GM10847 (cell line): ENCODE measurements around the gene PITPNC1.

ENCODE experiments used
- POLR2A ChIP-seq: IDR thresholded peaks from 2 replicates; pipeline ENCODE4 v1.6.1; 2011; ENCODE audit not compliant: insufficient read length; ENCODE audit errors: extremely low read depth

Gene PITPNC1

GRCh38 chr17:67558740-67559380, 181.8 kb downstream of the PITPNC1 start:
- no peak for TF ChIP-seq POLR2A

DNA sequence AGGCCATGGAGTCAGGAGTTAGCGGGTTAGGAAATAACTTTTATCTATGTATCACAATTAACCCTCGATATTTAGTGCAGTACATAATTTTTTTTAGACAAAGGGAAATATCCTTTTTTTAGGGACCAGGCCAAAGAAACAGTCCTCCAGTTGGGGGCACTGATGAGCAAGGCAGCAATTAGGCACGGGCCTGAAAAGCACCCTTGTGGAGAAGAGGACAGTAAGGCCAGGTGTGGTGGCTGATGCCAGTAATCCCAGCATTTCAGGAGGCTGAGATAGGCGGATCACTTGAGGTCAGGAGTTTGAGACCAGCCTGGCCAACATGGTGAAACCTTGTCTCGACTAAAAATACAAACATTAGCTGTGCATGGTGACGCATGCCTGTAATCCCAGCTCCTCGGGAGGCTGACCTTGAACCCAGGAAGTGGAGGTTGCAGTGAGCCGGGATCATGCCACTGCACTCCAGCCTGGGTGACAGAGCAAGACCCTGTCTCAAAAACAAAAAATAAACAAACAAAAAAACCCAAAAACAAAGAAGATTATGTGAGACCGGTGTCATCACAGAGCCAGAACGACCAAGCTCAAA, 182.4 kb downstream of the PITPNC1 start:
- TF ChIP-seq POLR2A, result no peak

DNA sequence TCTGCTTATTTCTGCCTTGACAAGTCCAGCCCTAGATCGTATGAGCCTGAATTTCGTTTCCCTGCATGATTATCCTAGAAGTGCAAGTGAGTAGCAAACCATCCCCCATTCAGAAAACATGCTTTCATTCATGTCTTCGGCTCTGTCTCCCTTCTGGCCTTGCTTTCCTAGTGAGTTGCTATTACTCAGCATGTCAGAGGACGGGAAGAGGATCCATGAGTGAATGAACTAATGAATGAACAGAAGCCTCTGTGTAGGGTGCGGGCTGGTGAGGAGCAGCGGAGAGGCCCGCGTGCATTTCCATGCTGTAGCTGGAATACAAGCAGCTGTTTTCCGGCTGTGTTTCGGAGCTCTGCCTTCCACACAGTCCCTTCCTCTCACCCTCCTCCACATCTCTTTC, 184.9 kb downstream of the PITPNC1 start:
- TF ChIP-seq POLR2A, result no peak

DNA sequence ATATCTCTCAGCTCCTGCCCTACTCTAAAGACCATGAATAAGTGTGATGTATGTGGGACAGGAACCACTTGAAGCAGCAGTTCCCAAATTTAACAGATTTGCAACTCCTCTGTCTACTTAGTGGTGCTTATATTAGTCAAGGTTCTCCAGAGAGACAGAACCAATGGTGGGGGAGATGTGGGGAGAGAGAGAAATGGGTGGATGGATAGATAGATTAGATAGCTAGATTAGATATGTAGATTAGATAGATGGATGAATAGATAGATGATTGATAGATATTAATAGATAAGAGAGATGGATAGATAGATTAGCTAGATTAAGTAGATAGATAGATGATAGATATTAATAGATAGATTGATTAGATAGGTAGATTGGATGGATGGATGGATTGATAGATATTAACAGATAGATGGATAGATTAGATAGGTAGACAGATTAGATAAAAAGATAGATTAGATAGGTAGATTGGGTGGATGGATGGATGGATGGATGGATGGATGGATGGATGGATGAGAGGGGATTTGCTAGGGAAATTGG, 186.7 kb downstream of the PITPNC1 start:
- no peak for TF ChIP-seq POLR2A

- TF ChIP-seq POLR2A, result no peak
Measured at GRCh38 chr17:67565068-67565467, 188.0 kb downstream of the PITPNC1 start.

- no peak for TF ChIP-seq POLR2A
Measured at GRCh38 chr17:67566656-67567055, 189.6 kb downstream of the PITPNC1 start.

- TF ChIP-seq POLR2A, result no peak
Measured at GRCh38 chr17:67569015-67569451, 192.0 kb downstream of the PITPNC1 start.

DNA sequence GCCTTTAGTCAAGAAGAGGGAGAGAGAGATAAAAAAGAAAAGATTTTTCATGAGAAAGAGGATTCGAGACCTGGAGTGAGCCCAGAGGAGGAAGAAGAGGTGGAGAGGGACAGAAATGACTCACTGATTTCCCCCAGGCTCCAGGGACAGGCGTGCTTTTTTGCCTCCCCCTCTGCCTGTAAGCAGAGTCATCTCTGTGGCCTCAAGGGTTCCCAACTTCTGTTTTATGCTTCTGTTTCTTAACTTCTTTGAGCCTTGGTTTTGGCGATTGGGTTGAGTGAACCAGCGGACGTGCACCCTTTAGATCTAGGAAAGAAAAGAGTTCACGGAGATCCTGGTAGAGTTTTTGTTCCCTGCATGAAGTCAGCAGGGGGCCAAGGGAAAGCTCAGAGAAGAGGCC, 192.8 kb downstream of the PITPNC1 start:
- TF ChIP-seq POLR2A, result no peak

GRCh38 chr17:67570797-67571196, 193.7 kb downstream of the PITPNC1 start:
- no peak for TF ChIP-seq POLR2A

DNA sequence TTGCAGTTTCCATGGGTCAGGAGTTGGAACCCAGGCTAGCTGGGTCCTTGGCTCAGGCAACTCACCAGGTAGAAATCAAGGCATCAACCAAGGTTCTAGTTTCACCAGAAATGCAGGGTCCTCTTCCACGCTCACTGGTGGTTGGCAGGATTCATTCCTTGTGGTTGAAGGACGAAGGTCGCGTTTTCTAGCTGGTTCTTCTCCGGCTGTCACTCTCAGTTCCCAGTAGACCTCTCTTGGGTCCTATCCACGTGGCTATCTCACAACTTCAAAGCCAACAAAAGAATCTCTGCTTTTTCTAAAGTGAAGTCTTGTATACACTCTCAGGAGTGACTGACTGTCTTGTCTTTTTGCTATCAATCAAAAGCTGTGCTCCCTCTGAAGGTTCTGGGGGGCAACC, 194.4 kb downstream of the PITPNC1 start:
- TF ChIP-seq POLR2A, result no peak

DNA sequence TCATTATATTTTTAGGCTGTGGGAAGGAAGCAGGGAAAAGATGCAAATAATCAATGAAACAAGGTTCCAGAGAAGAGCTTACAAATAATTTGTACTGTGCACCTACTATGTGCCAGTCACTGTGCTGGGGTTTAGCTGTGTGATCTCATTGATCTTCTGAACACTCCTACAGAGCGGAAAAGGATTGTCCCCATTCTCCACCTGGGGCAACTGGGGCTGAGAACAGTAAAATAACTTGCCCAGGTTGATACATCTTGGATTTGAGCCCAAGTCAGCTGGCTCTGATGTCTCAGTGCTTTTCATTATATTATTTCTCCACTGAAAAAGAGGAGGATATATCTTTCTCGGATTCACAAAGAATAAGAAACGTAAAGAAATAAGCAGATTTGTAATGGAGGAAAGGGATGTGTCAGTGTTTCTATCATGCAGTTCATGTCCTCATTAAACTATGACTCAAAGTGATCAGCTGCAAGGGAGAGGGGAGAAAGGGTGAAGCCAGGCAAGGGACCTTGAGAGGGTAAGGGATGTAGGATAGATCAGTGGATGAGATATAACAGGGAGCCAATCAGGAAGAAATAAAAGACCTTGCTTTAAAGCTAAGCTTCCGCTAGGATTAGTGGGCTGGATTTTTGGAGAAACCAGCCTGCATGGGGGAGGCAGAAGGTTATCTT, 197.0 kb downstream of the PITPNC1 start:
- no peak for TF ChIP-seq POLR2A

DNA sequence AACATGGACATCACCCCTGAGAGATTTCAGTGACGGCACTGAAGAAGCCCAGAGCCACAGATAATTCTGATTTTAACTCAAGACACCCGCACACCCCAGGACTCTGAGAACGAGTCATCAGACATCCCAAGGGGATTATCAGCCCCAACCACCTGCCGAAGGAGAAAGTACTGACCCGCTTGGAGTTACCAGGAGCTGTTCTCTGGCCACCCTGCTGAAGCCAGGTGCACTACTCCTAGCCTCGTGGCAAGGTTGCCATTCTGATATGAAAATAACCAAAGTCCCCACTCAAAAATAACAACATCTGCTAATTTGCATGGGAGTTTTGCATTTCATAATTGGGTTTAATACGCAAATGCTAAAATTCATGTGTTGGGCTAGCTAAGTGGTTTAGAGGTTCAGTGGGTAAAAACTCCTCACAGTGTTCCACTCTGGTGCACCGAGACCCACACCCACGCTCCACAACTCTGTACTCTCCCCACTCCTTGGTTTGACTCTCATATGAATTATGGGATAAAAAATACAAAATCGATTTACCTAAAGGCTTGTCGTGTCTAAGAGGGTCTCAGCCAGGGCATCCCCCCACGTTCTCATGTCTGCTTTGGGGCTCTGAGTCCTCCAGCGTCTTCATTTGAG, 197.7 kb downstream of the PITPNC1 start:
- no peak for TF ChIP-seq POLR2A

GRCh38 chr17:67575325-67575724, 198.2 kb downstream of the PITPNC1 start:
- TF ChIP-seq POLR2A, result no peak

- TF ChIP-seq POLR2A, result no peak
Measured at GRCh38 chr17:67576471-67577115, 199.5 kb downstream of the PITPNC1 start.

GRCh38 chr17:67577429-67578141, 200.5 kb downstream of the PITPNC1 start:
- no peak for TF ChIP-seq POLR2A

GRCh38 chr17:67578142-67578457, 201.0 kb downstream of the PITPNC1 start:
- no peak for TF ChIP-seq POLR2A
